IMR-90 (cell line): ENCODE results near the gene SLC12A8. TPM values are rescaled to one million over a fixed set of nuclear protein-coding genes. Genes with fewer than 3 reads are reported as not detected.

ENCODE experiments used
- ATAC-seq: fragments of 200-7000 bp; cut with Tn5 transposase; 2 replicates; pipeline ENCODE4 v1.9.1; 2020; ENCODE audit warnings: low read depth, mild to moderate bottlenecking, moderate library complexity
- BruUV-seq: library from RNA; stranded (reverse); fragments of 400-500 nt; replicated peaks from 2 replicates; lab custom pipeline; 2021; lab: Mats Ljungman, UMichigan
- CTCF ChIA-PET: fragments of 300-600 bp; formaldehyde crosslinking; extraction: SDS; loops from one replicate; lab custom pipeline; 2021; ENCODE audit warnings: antibody characterized with exemption; lab: Yijun Ruan, JAX
- POLR2A ChIA-PET: fragments of 300-600 bp; sonication (Branson Sonifier 250); formaldehyde crosslinking; loops from one replicate; lab custom pipeline; 2022; ENCODE audit warnings: antibody characterized with exemption; ENCODE audit not compliant: unreplicated experiment; lab: Charles Lee
- DNase-seq: peaks from one replicate; pipeline ENCODE4 v3.0.0; 2013
- H2AFZ ChIP-seq: replicated peaks from 2 replicates; pipeline ENCODE3; 2013; ENCODE audit warnings: low read length, mild to moderate bottlenecking; ENCODE audit not compliant: poor library complexity
- H2AK5ac ChIP-seq: 2 replicates; pipeline ENCODE4 v1.6.1; 2013; ENCODE audit warnings: low read depth, low read length, inconsistent platforms
- H2AK9ac ChIP-seq: replicated peaks from 2 replicates; pipeline ENCODE3; 2013; ENCODE audit warnings: mild to moderate bottlenecking, low read depth, low read length, moderate library complexity; ENCODE audit not compliant: poor library complexity
- H2BK120ac ChIP-seq: 2 replicates; pipeline ENCODE4 v1.6.1; 2013; ENCODE audit warnings: low read depth, low read length, inconsistent platforms
- H2BK15ac ChIP-seq: 3 replicates; pipeline ENCODE4 v1.6.1; 2013; ENCODE audit warnings: low read depth, low read length, inconsistent platforms
- H2BK20ac ChIP-seq: 2 replicates; pipeline ENCODE4 v1.6.1; 2013; ENCODE audit warnings: low read depth, mild to moderate bottlenecking, inconsistent platforms, low read length, moderate library complexity
- H2BK5ac ChIP-seq: 2 replicates; pipeline ENCODE4 v1.6.1; 2013; ENCODE audit warnings: mild to moderate bottlenecking, low read depth, low read length, inconsistent platforms; ENCODE audit not compliant: poor library complexity, severe bottlenecking
- H3K14ac ChIP-seq: replicated peaks from 2 replicates; pipeline ENCODE4 v1.6.1; 2013; ENCODE audit warnings: low read depth, low read length, inconsistent platforms
- H3K18ac ChIP-seq: 2 replicates; pipeline ENCODE4 v1.6.1; 2013; ENCODE audit warnings: low read depth, low read length, control low read depth
- H3K23ac ChIP-seq: 2 replicates; pipeline ENCODE4 v1.6.1; 2013; ENCODE audit warnings: low read depth, low read length, inconsistent platforms
- H3K27ac ChIP-seq: 2 replicates; pipeline ENCODE4 v1.5.1; 2013; ENCODE audit warnings: mild to moderate bottlenecking, control low read depth, low read length; ENCODE audit not compliant: insufficient read depth
- H3K27me3 ChIP-seq: 2 replicates; pipeline ENCODE4 v1.6.1; 2013; ENCODE audit warnings: low read length; ENCODE audit not compliant: control insufficient read depth, insufficient read depth
- H3K36me3 ChIP-seq: 2 replicates; pipeline ENCODE4 v1.6.1; 2013; ENCODE audit warnings: low read length, mixed read lengths; ENCODE audit not compliant: control insufficient read depth, insufficient read depth
- H3K4ac ChIP-seq: 2 replicates; pipeline ENCODE4 v1.6.1; 2013; ENCODE audit warnings: low read depth, low read length, inconsistent platforms
- H3K4me1 ChIP-seq: 2 replicates; pipeline ENCODE4 v1.6.1; 2013; ENCODE audit warnings: low read length, mixed read lengths; ENCODE audit not compliant: control insufficient read depth, insufficient read depth
- H3K4me2 ChIP-seq: 2 replicates; pipeline ENCODE4 v1.6.1; 2013; ENCODE audit warnings: low read depth, mild to moderate bottlenecking, control low read depth, low read length, moderate library complexity
- H3K4me3 ChIP-seq: 2 replicates; pipeline ENCODE4 v1.5.1; 2013; ENCODE audit warnings: low read depth, mild to moderate bottlenecking, control low read depth, low read length, moderate library complexity; ENCODE audit not compliant: insufficient read depth
- H3K56ac ChIP-seq: 2 replicates; pipeline ENCODE4 v1.6.1; 2013; ENCODE audit warnings: low read length, inconsistent platforms; ENCODE audit not compliant: insufficient read depth; ENCODE audit errors: extremely low read depth
- H3K79me1 ChIP-seq, 2 experiments: 2 replicates each; pipeline ENCODE4 v1.6.1; 2013; ENCODE audit warnings: low read length in 2 of 2, inconsistent platforms in 1 of 2, low read depth in 1 of 2
- H3K9ac ChIP-seq: 2 replicates; pipeline ENCODE4 v1.6.1; 2013; ENCODE audit warnings: low read depth, low read length, control low read depth
- H3K9me1 ChIP-seq: 2 replicates; pipeline ENCODE4 v1.6.1; 2013; ENCODE audit warnings: low read length, inconsistent platforms; ENCODE audit not compliant: insufficient read depth
- H3K9me3 ChIP-seq: 2 replicates; pipeline ENCODE4 v1.6.1; 2013; ENCODE audit warnings: low read length; ENCODE audit not compliant: control insufficient read depth, insufficient read depth
- H4K20me1 ChIP-seq: 2 replicates; pipeline ENCODE4 v1.6.1; 2013; ENCODE audit warnings: low read length, inconsistent platforms; ENCODE audit not compliant: insufficient read depth
- H4K5ac ChIP-seq: 2 replicates; pipeline ENCODE4 v1.6.1; 2013; ENCODE audit warnings: mild to moderate bottlenecking, low read depth, low read length, control low read depth
- H4K8ac ChIP-seq, 2 experiments: 2 replicates each; pipeline ENCODE4 v1.6.1; 2013; ENCODE audit warnings: low read depth in 2 of 2, low read length in 2 of 2, control low read depth in 1 of 2, inconsistent platforms in 1 of 2
- H4K91ac ChIP-seq: 2 replicates; pipeline ENCODE4 v1.6.1; 2013; ENCODE audit warnings: low read depth, low read length, inconsistent platforms; ENCODE audit not compliant: insufficient read depth
- BHLHE40 ChIP-seq: fragments of 150-350 bp; IDR thresholded peaks from 2 replicates; pipeline ENCODE4 v1.6.1; 2016; ENCODE audit warnings: mild to moderate bottlenecking, low read depth, low read length
- CEBPB ChIP-seq: IDR thresholded peaks from 2 replicates; pipeline ENCODE4 v1.6.1; 2012; ENCODE audit warnings: low read depth, low read length, improper control_type of control experiment
- CHD1 ChIP-seq: IDR thresholded peaks from 2 replicates; pipeline ENCODE4 v1.6.1; 2012; ENCODE audit warnings: low read depth, low read length, improper control_type of control experiment
- CTCF ChIP-seq: conservative IDR thresholded peaks from 2 replicates; pipeline ENCODE4 v1.5.1; 2012; ENCODE audit warnings: mild to moderate bottlenecking, low read depth, low read length, improper control_type of control experiment
- ELK1 ChIP-seq: fragments of 150-350 bp; IDR thresholded peaks from 2 replicates; pipeline ENCODE4 v1.6.1; 2016; ENCODE audit warnings: low read depth, mild to moderate bottlenecking, low read length, moderate library complexity, borderline replicate concordance
- FOS ChIP-seq: fragments of 150-350 bp; IDR thresholded peaks from 2 replicates; pipeline ENCODE4 v1.6.1; 2016; ENCODE audit warnings: low read depth, low read length
- MAFK ChIP-seq: IDR thresholded peaks from 2 replicates; pipeline ENCODE4 v1.6.1; 2012; ENCODE audit warnings: low read depth, low read length, improper control_type of control experiment
- MAZ ChIP-seq: IDR thresholded peaks from 2 replicates; pipeline ENCODE4 v1.6.1; 2012; ENCODE audit warnings: low read depth, mild to moderate bottlenecking, low read length, improper control_type of control experiment, moderate library complexity, borderline replicate concordance
- MXI1 ChIP-seq: IDR thresholded peaks from 2 replicates; pipeline ENCODE4 v1.6.1; 2012; ENCODE audit warnings: low read depth, mild to moderate bottlenecking, low read length, moderate library complexity, borderline replicate concordance
- NFE2L2 ChIP-seq: fragments of 150-350 bp; IDR thresholded peaks from 2 replicates; pipeline ENCODE4 v1.6.1; 2016; ENCODE audit warnings: low read depth, mild to moderate bottlenecking, low read length
- POLR2A ChIP-seq: IDR thresholded peaks from 2 replicates; pipeline ENCODE4 v1.6.1; 2012; ENCODE audit warnings: mild to moderate bottlenecking, low read depth, low read length
- RAD21 ChIP-seq: IDR thresholded peaks from 2 replicates; pipeline ENCODE4 v1.6.1; 2012; ENCODE audit warnings: low read length, improper control_type of control experiment
- RCOR1 ChIP-seq: IDR thresholded peaks from 2 replicates; pipeline ENCODE4 v1.6.1; 2012; ENCODE audit warnings: mild to moderate bottlenecking, low read length, improper control_type of control experiment; ENCODE audit not compliant: insufficient replicate concordance
- RFX5 ChIP-seq: IDR thresholded peaks from 2 replicates; pipeline ENCODE4 v1.8.0; 2012; ENCODE audit warnings: low read depth, mild to moderate bottlenecking, low read length, moderate library complexity
- SMC3 ChIP-seq: fragments of 150-350 bp; IDR thresholded peaks from 2 replicates; pipeline ENCODE4 v1.6.1; 2016; ENCODE audit warnings: low read depth, mild to moderate bottlenecking, antibody characterized with exemption, low read length, moderate library complexity
- USF2 ChIP-seq: fragments of 150-350 bp; IDR thresholded peaks from 2 replicates; pipeline ENCODE4 v1.6.1; 2017; ENCODE audit warnings: mild to moderate bottlenecking, antibody characterized with exemption, low read length, low read depth
- WGBS, 2 experiments: methylation state at CpG; one replicate each; pipeline versions ENCODE4 v1.1.5 to v1.1.7; 2013; ENCODE audit warnings: missing lambda C conversion rate in 2 of 2; ENCODE audit not compliant: insufficient read length in 1 of 2; ENCODE audit errors: extremely low coverage in 2 of 2; 5-methylcytosine and 5-hydroxymethylcytosine counted together
- dilution Hi-C: fragments of 300-500 bp; cut with HindIII; formaldehyde crosslinking; loops from one replicate; pipeline ENCODE4 v1.14.3; 2018; ENCODE audit warnings: low sequenced_read_pairs; ENCODE audit not compliant: unreplicated experiment
- in situ Hi-C: fragments of 300-500 bp; cut with MboI; formaldehyde crosslinking; loops from 3 replicates; pipeline ENCODE4 v1.14.3; 2019; ENCODE audit warnings: low sequenced_read_pairs, inconsistent platforms, mixed read lengths
- intact Hi-C: fragments of 100-400 bp; cut with micrococcal nuclease; formaldehyde crosslinking; loops from 2 replicates; pipeline ENCODE4 v1.10.0; 2022
- polyA plus RNA-seq, 3 experiments: library from polyadenylated mRNA; depleted of rRNA; stranded (reverse); fragments of >200 nt; gene quantifications; 2 replicates each; pipeline ENCODE4 v1.2.3, GENCODE V29; 2012; ENCODE audit warnings: low replicate concordance in 1 of 3
- total RNA-seq: library from RNA; depleted of rRNA; stranded (reverse); fragments of >200 nt; gene quantifications from 2 replicates; pipeline ENCODE4 v1.2.3, GENCODE V29; 2012

SLC12A8 gene
- total and polyA plus RNA-seq, 2 of the 4 experiments (the other 2 are of a cell fraction), result 2.2 to 4.3 TPM

GRCh38 chr3:125151442-125151817 lies 61.1 kb downstream of the SLC12A8 start:
- ATAC-seq, result no peak
- TF ChIP-seq CHD1, result no peak
- TF ChIP-seq BHLHE40, result no peak
- no peak for TF ChIP-seq ELK1
- no peak for TF ChIP-seq POLR2A
- no peak for TF ChIP-seq RCOR1
- TF ChIP-seq CEBPB, result no peak
- no peak for TF ChIP-seq RFX5
- no peak for TF ChIP-seq SMC3
- no peak for TF ChIP-seq FOS
- TF ChIP-seq RAD21, result no peak
- TF ChIP-seq NFE2L2, result no peak
- no peak for TF ChIP-seq MAZ
- TF ChIP-seq CTCF, result no peak
- no peak for TF ChIP-seq USF2
- TF ChIP-seq MAFK, result no peak
- TF ChIP-seq MXI1, result no peak
- no peak overlapping the region for H4K8ac ChIP-seq
- 88% methylated on average over 3 of the region's 9 CpGs; no CpG with 5 or more reads in 1 of the 2 experiments for WGBS, 2 experiments
- H3K27me3 ChIP-seq, result no peaks in the 10 kb centered on the region
- no peaks in the 10 kb centered on the region for H4K20me1 ChIP-seq
- no peak overlapping the region for H3K4me3 ChIP-seq
- H3K56ac ChIP-seq, result no peak overlapping the region
- no peak overlapping the region for H4K91ac ChIP-seq
- H2BK120ac ChIP-seq, result no peak overlapping the region
- no peak overlapping the region for H3K27ac ChIP-seq
- no peak overlapping the region for H3K9ac ChIP-seq
- peak overlapping the region; percentile 9; the same call in 1 of the 2 replicates for H3K14ac ChIP-seq
- peaks cover 14% of the 10 kb centered on the region for H3K9me1 ChIP-seq
- no peak overlapping the region for H2AK9ac ChIP-seq
- H3K79me1 ChIP-seq, result no peaks in the 10 kb centered on the region
- H2BK20ac ChIP-seq, result no peak overlapping the region
- in situ Hi-C loops, result no loop called here
- no peak for DNase-seq
- H3K36me3 ChIP-seq, result no peaks in the 10 kb centered on the region
- H3K9me3 ChIP-seq, result no peaks in the 10 kb centered on the region
- no peak overlapping the region for H3K23ac ChIP-seq
- no peak overlapping the region for H2BK5ac ChIP-seq
- no peak overlapping the region for H3K4me2 ChIP-seq
- CTCF ChIA-PET, result interaction anchor here (0.6 kb wide), 1 partner anchor 301 kb away, joined by 3 read pairs; no protein-coding TSS in a partner anchor
- H2BK15ac ChIP-seq, result no peak overlapping the region
- H4K5ac ChIP-seq, result no peak overlapping the region
- peak overlapping the region; percentile 31; the same call in 1 of the 2 replicates for H2AK5ac ChIP-seq
- H3K4me1 ChIP-seq, result peaks cover 9% of the 10 kb centered on the region
- dilution Hi-C loops, result no loop called here
- no peak overlapping the region for H3K18ac ChIP-seq
- intact Hi-C loops, result no loop called here
- no peak overlapping the region for H2AFZ ChIP-seq
- no TSS peak for BruUV-seq
- H3K4ac ChIP-seq, result no peak overlapping the region
- POLR2A ChIA-PET, result no interaction called here
